Measurements from ENCODE around the gene CDC25A.

DNA sequence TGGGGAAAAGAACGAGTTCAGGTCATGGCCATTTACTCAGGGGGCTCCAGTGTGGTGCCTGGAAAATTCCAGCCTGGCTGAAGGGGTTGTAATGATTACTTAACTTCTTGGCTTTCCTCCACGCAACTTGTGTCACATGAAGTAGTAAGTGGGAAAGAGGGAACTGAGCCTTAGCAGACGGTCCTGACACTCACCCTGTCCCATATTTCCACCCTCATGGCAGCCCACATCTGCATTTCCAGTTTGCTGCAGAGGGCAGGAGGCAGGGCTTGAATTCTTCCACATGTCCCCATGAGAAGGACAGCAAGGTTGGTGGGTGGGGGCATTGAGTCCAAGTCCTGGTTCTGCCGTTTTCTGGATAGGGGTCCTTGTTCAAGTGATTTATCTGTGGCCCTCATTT is 27.2 kb upstream of the CDC25A start:
- TF ChIP-seq CTCF (IDR thresholded peaks at IDR 0.05; ENCODE audit: low read length) (no peak), EZH2 (IDR thresholded peaks at IDR 0.05; ENCODE audit: borderline replicate concordance, low read length) (no peak)
